Mesenchymal stem cell (in vitro differentiated cells and primary cell): ENCODE measurements around the gene RASAL2.
"Not testable (repeated sequence)": the region's sequence is repeated elsewhere in the genome, so short reads cannot be mapped to it uniquely, and the experiment has no call there.

Source experiments
- DNase-seq: peaks from one replicate; pipeline ENCODE4 v3.0.0-alpha.2; 2013
- H2AFZ ChIP-seq: one replicate; pipeline ENCODE4 v1.6.1; 2013; ENCODE audit warnings: low read depth, mild to moderate bottlenecking, control low read depth, inconsistent platforms, low read length, moderate library complexity
- H2AK5ac ChIP-seq: 2 replicates; pipeline ENCODE4 v1.6.1; 2013; ENCODE audit warnings: low read length, moderate library complexity, mild to moderate bottlenecking, inconsistent platforms; ENCODE audit not compliant: severe bottlenecking
- H2BK120ac ChIP-seq: one replicate; pipeline ENCODE4 v1.6.1; 2013; ENCODE audit warnings: low read depth, mild to moderate bottlenecking, inconsistent platforms, low read length, moderate library complexity
- H2BK12ac ChIP-seq, 2 experiments: one replicate each; pipeline ENCODE4 v1.6.1; 2013; ENCODE audit warnings: inconsistent platforms in 2 of 2, low read length in 2 of 2, mild to moderate bottlenecking in 2 of 2, moderate library complexity in 2 of 2, control low read depth in 1 of 2
- H2BK15ac ChIP-seq: one replicate; pipeline ENCODE4 v1.6.1; 2013; ENCODE audit warnings: mild to moderate bottlenecking, low read depth, inconsistent platforms; ENCODE audit not compliant: poor library complexity, severe bottlenecking
- H2BK5ac ChIP-seq: 2 replicates; pipeline ENCODE4 v1.6.1; 2013; ENCODE audit warnings: low read depth, mild to moderate bottlenecking, low read length, control low read depth, inconsistent platforms; ENCODE audit not compliant: poor library complexity, severe bottlenecking
- H3K14ac ChIP-seq, 2 experiments: one replicate each; pipeline ENCODE4 v1.6.1; 2013; ENCODE audit warnings: inconsistent platforms in 2 of 2, low read length in 2 of 2, control low read depth in 1 of 2, mild to moderate bottlenecking in 1 of 2, moderate library complexity in 1 of 2
- H3K18ac ChIP-seq, 2 experiments: one replicate each; pipeline ENCODE4 v1.6.1; 2013; ENCODE audit warnings: inconsistent platforms in 2 of 2, low read length in 2 of 2, control low read depth in 1 of 2, low read depth in 1 of 2, mild to moderate bottlenecking in 1 of 2
- H3K23ac ChIP-seq, 2 experiments: one replicate each; pipeline ENCODE4 v1.6.1; 2013; ENCODE audit warnings: inconsistent platforms in 2 of 2, low read length in 2 of 2, mild to moderate bottlenecking in 2 of 2, moderate library complexity in 2 of 2, control low read depth in 1 of 2
- H3K27ac ChIP-seq: 2 replicates; pipeline ENCODE4 v1.5.1; 2013; ENCODE audit warnings: mild to moderate bottlenecking, moderate library complexity, low read length, control low read depth, inconsistent platforms; ENCODE audit not compliant: poor library complexity, severe bottlenecking
- H3K27me3 ChIP-seq, 2 experiments: 2 replicates each; pipeline versions ENCODE4 v1.6.1 to v1.7.0; 2013; ENCODE audit warnings: low read length in 2 of 2, mild to moderate bottlenecking in 2 of 2, moderate library complexity in 2 of 2, control low read depth in 1 of 2, inconsistent platforms in 1 of 2; ENCODE audit not compliant: control insufficient read depth in 1 of 2, insufficient read depth in 1 of 2
- H3K36me3 ChIP-seq, 2 experiments: 2 replicates each; pipeline versions ENCODE4 v1.6.1 to v1.7.0; 2013; ENCODE audit warnings: low read length in 2 of 2, control low read depth in 1 of 2, inconsistent platforms in 1 of 2, low read depth in 1 of 2, mild to moderate bottlenecking in 1 of 2; ENCODE audit not compliant: insufficient read depth in 2 of 2, control insufficient read depth in 1 of 2
- H3K4ac ChIP-seq, 2 experiments: one replicate each; pipeline ENCODE4 v1.6.1; 2013; ENCODE audit warnings: inconsistent platforms in 2 of 2, low read length in 2 of 2, mild to moderate bottlenecking in 2 of 2, moderate library complexity in 2 of 2, control low read depth in 1 of 2, low read depth in 1 of 2
- H3K4me1 ChIP-seq: 2 replicates; pipeline ENCODE4 v1.6.1; 2013; ENCODE audit warnings: low read depth, low read length, control low read depth; ENCODE audit not compliant: control insufficient read depth, insufficient read depth
- H3K4me2 ChIP-seq: 2 replicates; pipeline ENCODE4 v1.6.1; 2013; ENCODE audit warnings: low read length, mild to moderate bottlenecking, inconsistent platforms; ENCODE audit not compliant: poor library complexity, severe bottlenecking
- H3K4me3 ChIP-seq, 2 experiments: 2 replicates each; pipeline versions ENCODE4 v1.5.1 to v1.7.0; 2013; ENCODE audit warnings: low read length in 2 of 2, mild to moderate bottlenecking in 2 of 2, control low read depth in 1 of 2, low read depth in 1 of 2; ENCODE audit not compliant: insufficient read depth in 1 of 2
- H3K79me1 ChIP-seq: replicated peaks from 2 replicates; pipeline ENCODE4 v1.6.1; 2013; ENCODE audit warnings: mild to moderate bottlenecking, control low read depth, low read length, inconsistent platforms; ENCODE audit not compliant: poor library complexity, severe bottlenecking
- H3K9ac ChIP-seq: 2 replicates; pipeline ENCODE4 v1.7.0; 2013; ENCODE audit warnings: mild to moderate bottlenecking, low read length, moderate library complexity
- H3K9me3 ChIP-seq: 2 replicates; pipeline ENCODE4 v1.7.0; 2013; ENCODE audit warnings: mild to moderate bottlenecking, low read length; ENCODE audit not compliant: control insufficient read depth
- H4K8ac ChIP-seq: one replicate; pipeline ENCODE4 v1.6.1; 2013; ENCODE audit warnings: inconsistent platforms, mild to moderate bottlenecking, low read length, moderate library complexity
- H4K91ac ChIP-seq: one replicate; pipeline ENCODE4 v1.6.1; 2013; ENCODE audit warnings: mild to moderate bottlenecking, low read length, inconsistent platforms
- WGBS: methylation state at CpG from one replicate; pipeline ENCODE4 v1.1.7; 2013; ENCODE audit warnings: mixed read lengths; 5-methylcytosine and 5-hydroxymethylcytosine counted together

The RASAL2 gene

GRCh38 chr1:178192686-178193085 lies 98.8 kb downstream of the RASAL2 start:
- H2BK12ac ChIP-seq = no peak overlapping the region
- DNase-seq = peak; percentile 49
- peak overlapping the region; percentile 28 for H3K27ac ChIP-seq
- peaks cover 9% of the 10 kb centered on the region for H3K79me1 ChIP-seq
- no peaks in the 10 kb centered on the region for H3K9me3 ChIP-seq
- WGBS = 92% methylated on average over 3 of the region's 3 CpGs
- peak overlapping the region in 1 of 2 experiments; percentile 40 for H3K4me3 ChIP-seq
- H4K8ac ChIP-seq = no peak overlapping the region
- no peak overlapping the region for H2AFZ ChIP-seq
- no peaks in the 10 kb centered on the region for H3K36me3 ChIP-seq
- H3K9ac ChIP-seq = peak overlapping the region; percentile 26
- H3K4ac ChIP-seq = no peak overlapping the region
- H3K18ac ChIP-seq = no peak overlapping the region
- no peak overlapping the region for H3K23ac ChIP-seq
- H3K14ac ChIP-seq = no peak overlapping the region
- no peak overlapping the region for H2BK5ac ChIP-seq
- H3K27me3 ChIP-seq = no peaks in the 10 kb centered on the region
- H2AK5ac ChIP-seq = no peak overlapping the region
- no peak overlapping the region for H2BK15ac ChIP-seq
- H3K4me1 ChIP-seq = peaks cover 4% of the 10 kb centered on the region
- H2BK120ac ChIP-seq = no peak overlapping the region
- no peak overlapping the region for H4K91ac ChIP-seq
- no peak overlapping the region for H3K4me2 ChIP-seq

GRCh38 chr1:178196631-178197030 lies 102.7 kb downstream of the RASAL2 start:
- Histone ChIP-seq H2AFZ (no peak overlapping the region), H3K4me2 (no peak overlapping the region), H2BK120ac (no peak overlapping the region), H2BK5ac (no peak overlapping the region), H3K27me3 (no peaks in the 10 kb centered on the region), H4K8ac (no peak overlapping the region), H3K27ac (no peak overlapping the region), H3K4me1 (peaks cover 2% of the 10 kb centered on the region), H3K4me3 (no peak overlapping the region), H3K9ac (no peak overlapping the region), H3K79me1 (peaks cover 26% of the 10 kb centered on the region), H3K18ac (no peak overlapping the region), H3K14ac (no peak overlapping the region), H2BK15ac (no peak overlapping the region), H2BK12ac (no peak overlapping the region), H4K91ac (no peak overlapping the region), H3K4ac (no peak overlapping the region), H3K23ac (no peak overlapping the region), H2AK5ac (no peak overlapping the region), H3K9me3 (no peaks in the 10 kb centered on the region), H3K36me3 (peaks cover 0 to 7% of the 10 kb centered on the region in 2 experiments)
- WGBS = no CpG with 5 or more reads among the region's 1 CpG
- DNase-seq = no peak

- H2BK15ac ChIP-seq, H2BK12ac ChIP-seq, H2AFZ ChIP-seq, H2AK5ac ChIP-seq, H3K27ac ChIP-seq, H3K14ac ChIP-seq, H2BK5ac ChIP-seq, H4K91ac ChIP-seq, H3K4me3 ChIP-seq, H3K9ac ChIP-seq, H4K8ac ChIP-seq, H3K36me3 ChIP-seq, H2BK120ac ChIP-seq, H3K4me2 ChIP-seq, H3K18ac ChIP-seq, H3K4ac ChIP-seq, H3K23ac ChIP-seq, H3K4me1 ChIP-seq, H3K27me3 ChIP-seq, H3K9me3 ChIP-seq, DNase-seq: not testable (repeated sequence)
- WGBS = over 99% methylated on average over 4 of the region's 4 CpGs
- H3K79me1 ChIP-seq = peaks cover 34% of the 10 kb centered on the region
These were observed 108.2 kb downstream of the RASAL2 start for GRCh38 chr1:178202095-178202494.

- not testable (repeated sequence) for H3K9me3 ChIP-seq, H3K36me3 ChIP-seq, H3K23ac ChIP-seq, H3K14ac ChIP-seq, H2AFZ ChIP-seq, H2BK12ac ChIP-seq, H3K9ac ChIP-seq, H2BK5ac ChIP-seq, H2BK120ac ChIP-seq, H3K4me1 ChIP-seq, H3K18ac ChIP-seq, H4K91ac ChIP-seq, H3K4ac ChIP-seq, H3K27ac ChIP-seq, H3K27me3 ChIP-seq, DNase-seq, H4K8ac ChIP-seq, H3K4me3 ChIP-seq, H2BK15ac ChIP-seq, H2AK5ac ChIP-seq, H3K4me2 ChIP-seq
- WGBS = 97% methylated on average over 2 of the region's 2 CpGs
- H3K79me1 ChIP-seq = peaks cover 31% of the 10 kb centered on the region
These were observed 108.6 kb downstream of the RASAL2 start for GRCh38 chr1:178202546-178202945.
